GM18909 (cell line): Measurements from ENCODE around the gene PDZD7.
A peak's percentile ranks its signal among the peaks of the same experiment; 100 is the strongest.

Source experiments
- ATAC-seq: cut with Tn5 transposase; IDR thresholded peaks from one replicate; pipeline ENCODE4 v1.9.1; 2021; ENCODE audit warnings: mild to moderate bottlenecking; ENCODE audit not compliant: unreplicated experiment, poor library complexity

Gene PDZD7

DNA sequence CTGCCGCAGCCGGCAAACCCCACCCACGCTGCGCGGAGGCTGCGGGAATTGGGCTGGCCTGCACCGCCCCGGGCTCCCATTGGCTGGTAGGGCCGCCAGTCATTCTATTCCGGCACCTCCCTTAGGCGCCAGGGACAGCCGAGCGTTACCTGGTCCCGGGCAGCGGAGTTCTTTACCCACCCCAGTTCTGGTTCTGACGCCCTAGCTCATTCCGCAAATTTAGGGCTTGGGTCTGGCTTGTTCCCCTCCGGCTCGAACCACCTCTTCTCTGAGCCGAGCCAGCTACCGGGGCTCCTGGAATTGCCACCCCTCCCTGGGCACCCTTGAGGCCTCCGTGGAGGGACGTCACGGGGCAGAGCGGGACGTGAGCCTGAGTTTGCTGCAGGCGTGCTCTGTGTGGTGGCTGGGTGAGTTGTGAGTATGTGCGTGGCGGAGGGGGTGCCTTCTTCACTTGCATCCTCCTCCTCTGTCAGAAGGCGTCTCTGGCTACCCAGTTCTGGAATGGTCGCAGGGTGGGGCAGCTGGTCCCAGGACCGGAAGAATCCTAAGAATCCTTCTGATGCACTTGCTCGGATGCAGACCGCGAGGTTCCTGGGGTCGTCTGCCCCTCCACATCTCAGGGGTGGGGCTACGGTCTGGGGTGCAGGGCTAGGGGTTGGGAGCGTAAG, at the start of gene PDZD7, which contains the start of gene SFXN3:
Gene PDZD7, minus strand, starts transcription at position 2 of the 668 bp plus-strand sequence. CDS start 910 bp downstream, outside the sequence.
Gene SFXN3, plus strand, starts transcription at position 107 of the 668 bp plus-strand sequence. CDS start 3,461 bp downstream, outside the sequence.
- peak; percentile 91 for ATAC-seq

DNA sequence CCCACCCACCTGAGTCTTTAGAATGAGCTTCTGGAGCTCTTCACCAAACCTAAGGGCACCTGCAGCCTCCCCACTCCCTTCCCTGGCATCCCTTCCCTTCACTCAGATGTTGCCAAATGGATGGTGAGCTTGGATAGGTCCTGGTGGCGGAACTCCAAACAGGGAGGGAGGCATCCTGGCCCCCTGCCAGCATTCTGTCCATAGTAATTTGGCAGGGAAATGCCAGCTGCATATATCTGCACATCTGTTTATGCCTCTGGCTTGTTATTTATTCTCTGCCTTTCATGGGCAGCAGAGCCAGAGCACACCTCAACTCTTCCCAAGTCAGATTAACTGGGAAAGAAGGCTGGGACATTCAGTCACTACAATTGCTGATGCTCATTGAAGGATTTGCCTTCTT, 48.9 kb upstream of the PDZD7 start:
- no peak for ATAC-seq

DNA sequence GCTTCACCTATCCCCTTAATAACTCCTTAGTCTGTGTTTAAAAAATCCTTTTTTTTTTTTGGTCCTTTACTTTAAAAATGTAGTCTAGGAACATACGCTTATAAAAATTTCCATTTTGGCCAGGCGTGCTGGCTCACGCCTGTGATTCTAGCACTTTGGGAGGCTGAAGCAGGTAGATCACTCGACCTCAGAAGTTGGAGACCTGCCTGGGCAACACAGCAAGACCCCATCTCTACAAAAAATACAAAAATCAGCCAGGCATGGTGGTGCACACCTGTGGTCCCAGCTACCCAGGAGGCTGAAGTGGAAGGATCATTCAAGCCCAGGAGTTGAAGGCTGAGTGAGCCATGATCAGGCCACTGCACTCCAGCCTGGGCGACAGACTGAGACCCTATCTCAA, 45.7 kb upstream of the PDZD7 start:
- no peak for ATAC-seq

DNA sequence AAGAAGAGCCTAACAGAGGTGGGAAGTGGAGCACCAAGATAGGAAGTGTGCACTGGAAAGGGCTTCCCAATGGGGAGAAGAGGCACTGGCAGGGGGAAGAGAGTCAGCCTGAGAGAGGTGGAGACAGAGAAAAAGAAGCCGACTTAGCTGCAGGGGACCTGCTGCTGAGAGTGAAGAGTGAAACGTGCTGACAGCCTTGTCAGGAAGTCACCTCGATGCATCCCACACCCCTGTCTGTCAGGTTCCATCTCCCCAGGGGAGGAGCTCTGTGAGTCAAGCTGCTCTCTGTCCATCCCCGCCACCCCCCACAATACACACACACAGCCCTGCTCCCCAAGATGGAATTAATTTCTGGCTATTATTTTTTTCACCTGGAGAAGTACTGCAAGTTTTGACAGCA, 44.8 kb upstream of the PDZD7 start:
- no peak for ATAC-seq

DNA sequence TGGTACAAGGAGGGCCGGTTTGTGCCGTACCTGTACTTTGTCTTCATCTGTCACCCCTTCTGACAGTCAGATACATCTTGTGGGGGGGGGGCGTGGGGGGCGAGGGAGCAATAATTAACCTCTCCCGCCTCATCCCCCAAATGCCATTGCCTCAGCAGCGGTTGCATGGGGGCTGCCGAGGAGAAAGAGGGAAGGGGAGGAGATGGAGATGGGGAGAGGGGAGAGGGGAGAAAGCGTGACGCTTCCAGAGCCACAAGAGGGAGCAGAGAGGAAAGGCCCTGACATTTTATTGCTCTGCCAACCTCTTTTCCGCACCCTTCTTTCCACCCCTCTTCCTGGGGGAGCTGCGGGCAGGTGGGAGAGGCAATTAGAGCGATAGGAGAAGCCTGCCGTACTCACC, 42.7 kb upstream of the PDZD7 start:
- ATAC-seq = no peak

DNA sequence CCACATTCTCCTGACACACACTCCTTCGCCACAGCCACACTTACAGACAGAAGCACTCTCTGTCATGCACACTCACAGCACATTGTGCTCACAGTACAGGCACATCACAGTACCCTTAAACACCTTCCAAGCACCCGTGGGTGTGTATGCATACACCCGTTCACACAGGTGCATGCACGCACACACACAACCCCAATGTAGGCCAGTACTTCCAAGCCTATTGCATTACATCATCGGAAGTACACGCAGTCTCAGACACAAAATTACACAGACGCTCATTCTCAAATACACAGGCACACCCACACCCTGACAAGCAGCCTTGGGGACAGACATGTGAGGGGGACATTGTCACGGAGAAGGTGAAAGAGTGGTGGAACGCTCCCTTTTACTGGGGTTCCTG, 42.0 kb upstream of the PDZD7 start:
- ATAC-seq = no peak

DNA sequence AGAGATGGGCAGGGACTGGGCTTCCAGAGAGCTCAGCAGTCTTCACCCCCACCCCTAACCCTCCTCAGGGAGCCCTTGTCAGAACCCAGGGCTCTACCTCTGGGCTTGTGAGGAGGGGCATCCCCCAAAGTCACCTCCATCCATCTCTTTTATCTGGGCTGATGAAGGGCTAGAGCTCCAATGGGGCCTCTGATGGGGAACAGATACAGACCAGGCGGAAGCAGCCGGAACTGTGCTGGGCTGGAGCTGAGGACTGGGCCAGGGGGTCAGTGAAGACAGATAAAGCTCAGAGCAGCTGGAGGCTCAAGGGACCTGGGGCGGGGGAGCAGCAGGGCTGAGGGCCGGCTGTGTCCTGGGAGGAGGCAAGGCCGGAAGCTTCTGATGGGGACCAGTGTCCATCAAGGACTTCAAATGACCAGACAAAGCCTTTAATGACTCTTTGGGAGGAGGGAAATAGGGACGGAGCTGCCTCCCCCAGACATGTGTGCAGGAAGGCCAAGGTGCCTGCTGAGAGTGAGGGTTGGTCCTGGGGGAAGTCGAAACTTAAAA, 41.0 kb upstream of the PDZD7 start:
- no peak for ATAC-seq

DNA sequence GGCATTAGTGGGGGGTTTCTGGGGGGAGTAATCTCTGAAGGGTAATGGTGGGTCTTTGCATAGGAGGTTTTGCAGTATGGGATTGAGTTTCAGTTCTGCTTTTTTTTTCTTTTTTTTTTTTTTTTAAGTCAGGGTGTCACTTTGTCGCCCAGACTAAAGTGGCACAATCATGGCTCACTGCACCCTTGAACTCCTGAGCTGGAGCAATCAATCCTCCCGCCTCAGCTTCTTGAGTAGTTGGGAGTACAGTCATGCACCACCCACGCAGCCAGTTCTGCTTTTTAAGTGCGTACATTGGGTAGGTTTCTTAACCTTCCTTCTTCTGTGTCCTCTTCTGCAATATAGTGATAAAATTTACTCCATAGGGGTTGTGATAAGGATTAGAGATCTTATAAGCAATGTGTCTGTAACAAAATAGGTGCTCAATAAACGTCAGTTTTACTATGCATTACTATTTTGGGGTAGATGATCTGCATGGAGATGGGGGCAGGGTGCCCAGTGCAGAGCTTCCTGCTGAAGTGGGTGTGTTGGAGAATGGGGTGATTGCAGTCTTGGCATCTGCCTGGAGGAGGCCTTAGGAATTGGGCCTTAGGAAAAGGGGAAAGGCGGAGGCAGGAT, 40.4 kb upstream of the PDZD7 start:
- no peak for ATAC-seq

DNA sequence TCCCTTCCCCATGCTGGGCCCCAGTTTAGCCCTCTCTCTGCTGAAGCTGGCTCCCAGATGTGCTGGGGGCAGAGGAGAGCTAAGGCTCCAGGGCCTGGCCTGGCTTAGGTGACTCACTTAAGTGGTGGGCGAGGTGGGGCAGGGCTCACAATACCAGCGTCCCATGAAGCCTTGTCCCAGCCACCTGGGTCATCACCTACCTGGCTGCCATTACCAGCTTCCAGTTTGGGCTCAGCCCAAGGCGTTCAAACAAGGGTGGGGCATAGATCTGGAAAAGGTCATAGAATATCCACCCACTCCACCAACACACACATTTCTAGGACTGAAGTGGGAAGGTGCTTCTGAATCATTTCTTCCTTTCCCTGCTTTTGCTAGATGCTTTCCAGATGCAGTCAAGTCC, 39.2 kb upstream of the PDZD7 start:
- ATAC-seq = no peak

DNA sequence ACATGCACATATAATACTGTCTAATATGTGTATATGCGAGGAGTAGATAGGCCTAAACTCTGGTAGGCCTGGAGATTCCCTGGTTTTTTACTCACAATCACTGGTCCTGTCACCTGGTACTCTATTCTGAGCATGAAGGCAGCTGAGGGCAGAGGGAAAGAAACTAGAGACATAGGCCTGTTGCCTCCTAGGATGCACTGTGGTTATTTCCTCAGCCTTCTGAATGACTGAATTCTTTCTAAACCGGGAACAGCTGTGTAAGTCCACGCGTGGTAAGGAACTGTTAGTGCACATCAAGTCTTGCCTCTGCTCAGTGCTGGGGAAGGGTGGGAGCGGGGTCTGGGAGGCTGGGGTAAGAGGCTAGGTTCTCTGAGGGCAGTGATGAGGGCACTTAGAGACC, 38.5 kb upstream of the PDZD7 start:
- no peak for ATAC-seq

DNA sequence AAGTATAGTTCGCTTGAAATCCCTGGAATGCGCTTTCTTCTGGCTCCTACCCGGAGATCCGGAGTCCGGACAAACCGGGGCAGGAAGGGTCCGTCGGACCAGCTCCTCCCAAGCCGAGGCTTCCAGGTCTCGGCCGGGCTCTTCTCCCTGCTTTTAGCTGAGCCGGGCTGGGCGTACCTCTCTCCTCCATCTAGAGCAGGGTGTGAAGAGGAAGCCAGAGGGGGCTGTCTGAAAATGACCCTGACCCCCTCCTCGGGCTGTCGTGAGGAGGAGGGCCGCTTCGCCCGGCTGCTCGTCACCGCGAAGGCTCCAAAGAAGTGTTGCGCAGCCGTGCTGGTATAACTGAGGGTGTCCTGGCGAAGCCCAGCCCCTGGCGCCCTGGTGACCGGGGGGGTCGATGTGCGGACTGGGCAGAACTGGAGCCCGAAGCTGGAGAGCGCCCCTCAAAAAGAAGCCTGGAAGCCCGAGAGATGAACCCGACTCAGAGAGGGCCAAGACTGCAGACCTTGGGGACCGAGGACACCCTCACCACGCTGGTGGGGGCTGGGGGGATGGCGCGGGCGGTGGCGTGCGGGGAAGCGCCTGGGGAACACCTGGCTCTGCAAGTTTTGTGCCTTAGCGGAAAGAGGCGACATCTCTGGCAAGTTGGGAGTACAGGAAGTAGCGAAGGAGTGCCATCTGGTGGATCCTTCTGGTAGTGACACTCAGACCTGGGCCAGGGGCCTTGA, 36.6 kb upstream of the PDZD7 start:
- no peak for ATAC-seq

DNA sequence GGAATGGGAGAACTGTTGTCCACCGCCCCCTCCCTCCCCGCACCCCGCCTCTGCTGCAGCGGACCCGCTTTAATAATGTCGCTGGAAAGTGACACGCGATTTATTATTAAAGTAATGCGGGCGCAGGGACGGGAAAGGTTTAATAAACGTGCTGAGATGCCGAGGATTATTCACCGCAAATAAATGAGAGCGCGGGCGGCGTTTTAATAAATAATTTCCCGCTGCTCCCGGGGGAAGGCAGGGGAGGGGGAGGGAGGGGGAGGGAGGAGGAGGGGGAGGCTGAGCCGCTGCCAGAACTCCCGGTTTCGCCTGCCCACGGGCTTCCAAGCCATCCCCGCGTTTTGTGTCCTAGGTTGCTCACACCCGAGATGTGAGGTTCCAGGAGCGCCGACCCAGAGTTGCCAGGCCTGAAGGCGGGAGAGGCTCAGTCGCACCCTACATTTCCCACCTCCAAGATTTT, 36.0 kb upstream of the PDZD7 start:
- ATAC-seq = no peak

DNA sequence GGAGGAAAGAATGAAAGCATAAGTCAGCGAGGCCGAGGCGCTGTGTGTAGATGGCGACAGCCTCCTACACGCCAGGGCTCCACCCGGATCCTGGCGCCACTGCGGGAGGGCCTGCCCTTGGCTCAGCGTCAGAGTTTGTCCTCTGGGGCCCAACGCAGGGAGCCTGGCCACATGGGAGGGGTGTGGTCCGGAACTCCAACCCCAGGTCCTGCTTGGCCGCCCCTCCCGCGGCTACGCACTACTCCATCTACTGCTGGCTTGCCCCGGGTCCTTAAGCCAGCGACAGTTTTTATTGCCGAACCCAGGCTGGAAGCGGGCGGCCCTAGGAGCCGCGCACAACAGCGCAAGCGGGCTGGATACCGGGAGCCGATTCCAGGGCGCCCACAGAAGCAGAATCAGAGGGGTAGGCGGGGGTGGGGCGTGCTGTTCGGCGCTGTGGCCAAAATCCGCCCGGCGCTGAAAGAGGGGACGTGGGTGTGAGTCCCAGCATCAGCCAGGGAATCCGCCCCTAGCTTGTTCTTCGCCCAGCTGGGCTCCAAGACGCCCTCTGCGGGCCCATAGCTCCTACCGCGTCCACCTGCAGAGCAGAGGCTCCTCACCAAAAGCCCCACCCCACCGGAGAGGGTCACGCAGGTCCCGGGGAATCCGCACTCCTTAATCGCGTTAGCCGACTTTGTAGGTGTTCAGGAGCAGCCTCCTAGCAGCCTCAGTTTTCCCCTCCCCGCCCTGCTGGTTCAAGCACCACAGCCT, 35.4 kb upstream of the PDZD7 start:
- peak; percentile 40 for ATAC-seq

DNA sequence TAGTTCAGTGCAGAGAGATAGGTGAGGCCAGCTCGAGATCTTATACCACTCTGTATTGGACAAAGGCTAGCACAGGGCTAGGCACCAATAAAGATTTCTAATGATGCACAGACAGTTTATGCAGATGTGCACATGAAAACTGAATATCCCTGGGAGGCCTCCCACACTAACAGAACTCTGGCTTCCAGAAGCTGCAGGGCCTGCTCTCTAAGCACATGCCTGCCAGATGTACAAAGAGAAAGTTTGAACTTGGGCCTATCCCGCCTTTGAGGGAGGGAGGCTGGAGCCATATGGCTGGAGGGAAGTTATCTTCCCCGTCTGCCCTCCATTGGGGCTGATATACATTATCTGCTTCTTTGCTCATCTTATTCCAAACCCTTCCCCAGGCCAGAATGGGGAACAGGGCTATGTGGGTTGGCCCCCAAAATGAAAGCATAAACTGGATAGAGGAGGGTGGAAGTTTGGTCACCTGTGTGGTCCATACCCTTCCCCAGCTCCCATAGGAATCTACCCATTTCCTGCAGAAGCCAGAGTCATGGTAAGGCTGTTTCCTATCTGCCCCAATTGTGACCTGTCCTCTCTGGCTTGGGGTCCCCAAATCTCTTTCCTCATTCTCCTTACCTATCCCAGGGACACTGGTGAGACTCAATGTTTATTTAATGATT, 34.7 kb upstream of the PDZD7 start:
- no peak for ATAC-seq

DNA sequence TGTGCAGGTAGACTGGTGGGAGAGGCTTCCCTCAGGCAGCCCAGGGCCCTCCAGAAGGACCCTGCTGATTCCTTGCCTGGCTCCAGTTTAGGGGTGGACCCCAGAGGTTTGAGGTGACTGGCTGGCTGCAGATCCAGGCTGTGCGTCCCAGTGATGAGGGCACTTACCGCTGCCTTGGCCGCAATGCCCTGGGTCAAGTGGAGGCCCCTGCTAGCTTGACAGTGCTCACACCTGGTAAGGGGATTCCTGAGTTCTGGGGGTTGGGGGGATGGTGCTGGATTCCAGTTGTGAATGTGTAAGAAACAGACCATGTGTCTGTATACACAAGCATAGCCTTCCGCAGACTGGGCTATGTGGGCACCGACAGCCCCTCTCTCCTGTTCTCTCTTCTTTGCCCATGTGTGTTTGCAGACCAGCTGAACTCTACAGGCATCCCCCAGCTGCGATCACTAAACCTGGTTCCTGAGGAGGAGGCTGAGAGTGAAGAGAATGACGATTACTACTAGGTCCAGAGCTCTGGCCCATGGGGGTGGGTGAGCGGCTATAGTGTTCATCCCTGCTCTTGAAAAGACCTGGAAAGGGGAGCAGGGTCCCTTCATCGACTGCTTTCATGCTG, 33.6 kb upstream of the PDZD7 start:
- ATAC-seq = no peak

DNA sequence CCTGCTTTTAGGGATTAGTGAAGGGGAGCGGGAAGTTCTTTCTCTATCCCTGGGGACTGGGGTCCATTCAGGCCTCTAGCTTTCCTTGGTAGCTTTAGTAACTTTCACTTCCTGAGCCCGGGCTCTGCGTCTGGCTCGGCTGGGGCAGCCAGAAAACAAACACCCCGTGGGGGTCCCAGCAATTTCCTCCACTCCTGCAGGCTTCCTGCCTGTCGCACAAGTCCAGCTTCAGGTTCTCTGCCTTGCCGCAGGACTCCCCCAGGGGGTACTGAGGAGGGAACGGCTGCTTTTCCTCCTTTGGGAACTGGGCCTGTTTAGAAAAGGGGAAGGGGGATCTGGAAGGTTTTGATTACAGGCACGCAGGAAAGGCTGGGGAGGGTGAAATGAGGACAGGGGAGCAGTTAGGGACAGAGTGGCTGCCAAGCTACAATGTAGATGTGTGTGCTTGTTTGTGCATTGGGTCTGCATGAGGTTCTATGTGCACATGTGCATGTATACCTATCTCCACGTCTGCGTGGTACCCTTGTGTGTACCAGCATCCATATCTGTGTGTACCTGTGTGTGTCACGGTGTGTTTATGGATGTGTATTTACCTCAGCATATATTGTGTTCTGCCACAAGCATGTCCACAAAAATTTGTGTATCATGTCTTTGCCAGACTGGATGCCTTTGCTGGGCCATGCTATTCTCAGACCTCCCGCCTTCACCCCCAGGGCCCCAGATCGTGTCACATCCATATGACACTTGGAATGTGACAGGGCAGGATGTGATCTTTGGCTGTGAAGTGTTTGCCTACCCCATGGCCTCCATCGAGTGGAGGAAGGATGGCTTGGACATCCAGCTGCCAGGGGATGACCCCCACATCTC, 32.9 kb upstream of the PDZD7 start:
- no peak for ATAC-seq

DNA sequence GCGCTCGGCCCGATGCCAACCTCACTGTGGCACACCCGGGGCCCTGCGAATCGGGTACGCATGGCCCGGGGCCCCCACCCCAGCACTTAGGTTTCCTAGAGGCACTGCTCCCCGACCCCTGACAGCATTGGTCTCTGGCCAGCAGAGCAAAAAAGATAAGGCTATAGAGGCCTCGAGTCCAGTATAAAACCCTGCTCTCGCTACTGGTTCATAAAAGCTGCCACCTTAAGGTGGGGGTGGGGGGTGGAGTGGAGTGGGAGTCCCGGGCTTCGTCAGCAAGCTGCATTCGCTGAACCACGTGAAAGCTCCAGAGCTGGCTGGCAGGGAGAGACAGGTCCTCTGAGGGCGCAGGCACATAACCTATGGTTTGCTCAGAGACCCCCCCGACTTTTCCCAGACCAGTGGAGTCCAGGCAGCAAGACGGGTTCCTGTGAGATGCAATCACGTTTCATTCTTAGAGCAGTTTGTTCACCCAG, 32.2 kb upstream of the PDZD7 start:
- no peak for ATAC-seq
